Adipose tissue (tissue), 3 donors: ENCODE measurements around the gene PDGFC. TPM values are rescaled to one million over a fixed set of nuclear protein-coding genes. Genes with fewer than 3 reads are reported as not detected.

Source experiments
- H3K27ac ChIP-seq: one replicate; pipeline ENCODE4 v1.5.1; 2013; ENCODE audit warnings: low read depth, low read length
- WGBS, 3 donors: extraction: QIAGEN DNeasy Blood & Tissue Kit; methylation state at CpG; one replicate each; pipeline ENCODE4 v1.1.7; 2013; 5-methylcytosine and 5-hydroxymethylcytosine counted together
- polyA plus RNA-seq, 3 donors: library from polyadenylated mRNA; stranded (reverse); fragments of 200-250 nt; gene quantifications; one replicate each; pipeline ENCODE4 v1.2.3, GENCODE V29; 2013
- donor health status: healthy with polysubstance abuse.
- donor health status: Bipolar disorder and iron deficiency.
- donor health status: healthy.

Gene PDGFC
- polyA plus RNA-seq: 10 to 100 TPM in 1 of 3 donors, 1 to 10 TPM in 2; 4.4 to 17.2 (median 6.5) TPM

- no peak within 1 kb of the TSS for H3K27ac ChIP-seq
- WGBS, 3 donors: 0 to 1% (median 0%) methylated on average over 44 to 60 of the region's 60 CpGs
Observed at GRCh38 chr4:156971676-156972378, at the start of gene PDGFC. Gene PDGFC, minus strand, starts transcription at chr4:156971799. Its CDS starts 896 bp downstream, at chr4:156970903.

- WGBS, 3 donors: 83 to 94% (median 84%) methylated on average over 1 of the region's 1 CpG
Observed at GRCh38 chr4:157020882-157021281, 49.3 kb upstream of the PDGFC start.

GRCh38 chr4:157018920-157019490 is 47.4 kb upstream of the PDGFC start:
- WGBS, 3 donors: 75 to 86% (median 86%) methylated on average over 3 of the region's 3 CpGs

More at GRCh38 chr4:157020882-157021281, 49.3 kb upstream of the PDGFC start:
- no peak overlapping the region for H3K27ac ChIP-seq

GRCh38 chr4:157014621-157015591 is 43.3 kb upstream of the PDGFC start:
- no peak overlapping the region for H3K27ac ChIP-seq
- WGBS, 3 donors: 75 to 83% (median 81%) methylated on average over 13 of the region's 13 CpGs

More at GRCh38 chr4:157018920-157019490, 47.4 kb upstream of the PDGFC start:
- no peak overlapping the region for H3K27ac ChIP-seq

- no peak overlapping the region for H3K27ac ChIP-seq
- WGBS, 3 donors: 88 to 89% (median 88%) methylated on average over 4 of the region's 4 CpGs
Observed at GRCh38 chr4:157013656-157014055, 42.1 kb upstream of the PDGFC start.

- WGBS, 3 donors: 89 to 91% (median 91%) methylated on average over 2 of the region's 2 CpGs
- no peak overlapping the region for H3K27ac ChIP-seq
Observed at GRCh38 chr4:157012781-157013180, 41.2 kb upstream of the PDGFC start.

GRCh38 chr4:157012296-157012695 is 40.7 kb upstream of the PDGFC start:
- no peak overlapping the region for H3K27ac ChIP-seq

DNA sequence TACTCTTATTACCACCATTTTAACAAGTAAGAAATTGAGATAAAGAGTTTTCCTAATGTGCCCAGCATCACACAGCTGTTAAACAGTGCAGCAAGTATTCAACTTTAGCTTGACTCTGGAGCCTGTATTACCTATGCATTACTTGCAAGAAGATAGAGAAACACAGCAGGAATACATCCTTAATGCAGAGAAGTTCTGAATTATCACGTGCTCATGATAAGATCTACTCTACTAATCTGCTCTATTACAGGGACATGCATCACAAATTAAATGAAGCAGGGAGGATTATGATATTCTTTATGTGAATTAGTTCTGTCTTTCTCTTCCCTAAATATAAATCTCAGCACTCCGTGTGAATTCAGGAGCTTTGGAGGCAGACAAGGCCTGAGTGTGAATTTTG is 39.0 kb upstream of the PDGFC start:
- WGBS, 3 donors: 76 to 80% (median 79%) methylated on average over 2 of the region's 2 CpGs
- no peak overlapping the region for H3K27ac ChIP-seq

DNA sequence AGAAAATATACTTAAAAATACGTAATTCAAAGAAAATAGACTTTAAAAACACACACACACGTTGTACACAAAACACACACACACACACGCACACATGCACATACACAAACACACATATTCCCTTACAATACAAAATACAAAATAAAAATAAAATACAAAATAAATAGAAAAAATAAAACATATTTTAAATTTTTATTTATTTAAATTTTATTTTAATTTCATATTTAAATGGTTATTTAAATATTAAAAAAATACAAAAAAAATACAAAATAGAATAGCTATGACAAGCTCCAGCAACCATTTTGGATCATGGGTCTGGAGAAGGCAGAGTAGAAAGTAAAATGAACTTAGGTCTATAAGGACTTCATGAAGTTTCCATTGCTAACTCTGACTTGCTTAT is 34.2 kb upstream of the PDGFC start:
- H3K27ac ChIP-seq: no peak overlapping the region
- 94 to 98% (median 95%) methylated on average over 3 of the region's 3 CpGs for WGBS, 3 donors

DNA sequence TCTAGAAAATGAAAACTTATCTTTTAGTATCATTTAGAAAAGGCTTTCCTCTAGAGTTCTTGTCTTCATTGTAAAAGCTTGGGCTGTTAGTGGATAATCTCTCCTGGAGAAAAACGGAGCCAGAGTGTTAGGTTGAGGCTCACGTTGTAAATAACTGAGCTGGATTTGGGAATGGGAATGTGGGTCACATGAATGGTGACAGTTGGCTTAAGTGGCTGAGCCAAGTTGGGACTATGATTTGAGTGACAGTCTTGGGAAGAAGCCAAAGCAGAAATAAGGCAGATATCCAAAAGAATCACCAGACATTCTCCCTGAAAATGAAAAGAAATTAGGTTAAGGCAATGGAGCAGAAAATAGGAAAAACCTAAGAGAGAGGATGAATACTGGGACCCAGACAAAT is 33.6 kb upstream of the PDGFC start:
- 32 to 69% (median 67%) methylated on average over 2 of the region's 2 CpGs for WGBS, 3 donors
- no peak overlapping the region for H3K27ac ChIP-seq

- H3K27ac ChIP-seq: no peak overlapping the region
- 38 to 47% (median 40%) methylated on average over 5 of the region's 5 CpGs for WGBS, 3 donors
Observed at GRCh38 chr4:157004279-157005161, 32.9 kb upstream of the PDGFC start.

DNA sequence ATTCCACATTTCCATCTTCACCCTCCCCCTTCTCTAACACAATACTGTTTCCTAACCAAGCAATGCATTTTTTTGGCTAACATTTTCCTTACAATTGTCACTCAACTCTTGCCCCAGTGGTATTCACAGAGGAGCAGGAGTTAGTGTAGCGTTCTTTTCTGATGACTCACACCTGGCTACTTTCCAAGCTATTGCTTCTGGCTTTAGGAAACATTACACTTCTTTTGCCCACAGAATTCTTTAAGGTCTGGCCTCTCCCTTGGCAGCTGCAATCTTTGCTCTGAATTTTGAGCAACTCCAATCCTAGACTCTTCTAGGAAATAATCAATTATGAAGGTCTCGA is 27.5 kb upstream of the PDGFC start:
- no peak overlapping the region for H3K27ac ChIP-seq
- WGBS, 3 donors: 3 to 17% (median 6%) methylated on average over 2 of the region's 2 CpGs

GRCh38 chr4:156998500-156999174 is 27.0 kb upstream of the PDGFC start:
- no peak overlapping the region for H3K27ac ChIP-seq
- WGBS, 3 donors: 17 to 69% (median 40%) methylated on average over 1 of the region's 1 CpG

DNA sequence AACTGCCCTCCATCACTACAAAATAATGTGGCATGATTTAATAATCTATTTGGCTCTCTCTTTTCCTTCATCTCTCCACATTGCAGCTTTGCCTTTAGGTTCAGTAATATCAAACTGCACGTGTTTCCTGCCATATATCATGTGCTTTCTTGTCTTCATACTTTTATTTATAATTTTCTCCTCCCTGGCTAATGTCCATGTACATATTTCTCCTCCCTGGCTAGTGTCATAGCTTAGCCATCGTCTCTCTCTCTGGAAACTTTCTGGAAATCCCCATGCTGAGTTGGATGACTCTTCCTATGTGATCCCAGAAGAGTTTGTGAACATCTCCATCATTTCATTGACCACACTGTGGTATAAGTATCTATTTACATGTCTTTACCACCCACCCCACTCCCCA is 21.3 kb upstream of the PDGFC start:
- 16 to 53% (median 17%) methylated on average over 2 of the region's 2 CpGs for WGBS, 3 donors
- no peak overlapping the region for H3K27ac ChIP-seq

- no peak overlapping the region for H3K27ac ChIP-seq
- WGBS, 3 donors: 86 to 92% (median 91%) methylated on average over 3 of the region's 3 CpGs
Observed at GRCh38 chr4:156991161-156991560, 19.6 kb upstream of the PDGFC start.

GRCh38 chr4:156983366-156983765 is 11.8 kb upstream of the PDGFC start:
- 59 to 82% (median 77%) methylated on average over 1 of the region's 1 CpG for WGBS, 3 donors
- no peak overlapping the region for H3K27ac ChIP-seq

- H3K27ac ChIP-seq: no peak overlapping the region
- WGBS, 3 donors: 70 to 79% (median 77%) methylated on average over 3 of the region's 3 CpGs
Observed at GRCh38 chr4:156981262-156981769, 9.7 kb upstream of the PDGFC start.
